Esophagus squamous epithelium (tissue), 5 donors: ENCODE measurements around the gene ZC2HC1C. TPM values are rescaled to one million over a fixed set of nuclear protein-coding genes. Genes with fewer than 3 reads are reported as not detected.
"Not testable (repeated sequence)": the region's sequence is repeated elsewhere in the genome, so short reads cannot be mapped to it uniquely, and the experiment has no call there.

Experiments
- DNase-seq: peaks from one replicate; lab custom pipeline; 2025; lab: John Stamatoyannopoulos, UW
- H3K27ac ChIP-seq, 4 donors: fragments of 200-600 bp; sonication (generic); one replicate each; pipeline ENCODE4 v1.5.1; 2016 to 2019; ENCODE audit warnings: mild to moderate bottlenecking in 1 of 4
- H3K27me3 ChIP-seq, 4 donors: fragments of 200-600 bp; sonication (generic); 1 replicate in 3 of 4; 2 replicates in 1 of 4; pipeline versions ENCODE4 v1.5.1 to v1.6.0; 2017 to 2021; ENCODE audit warnings: antibody characterized with exemption in 1 of 4
- H3K36me3 ChIP-seq, 3 donors: fragments of 200-600 bp; sonication (generic); one replicate each; pipeline ENCODE4 v1.5.1; 2016 to 2019
- H3K4me1 ChIP-seq, 3 donors: fragments of 200-600 bp; sonication (generic); one replicate each; pipeline ENCODE4 v1.5.1; 2017 to 2019
- H3K4me3 ChIP-seq, 4 donors: fragments of 200-600 bp; sonication (generic); 1 replicate in 3 of 4; 2 replicates in 1 of 4; pipeline ENCODE4 v1.5.1; 2016 to 2019; ENCODE audit warnings: mild to moderate bottlenecking in 2 of 4, moderate library complexity in 1 of 4
- H3K9me3 ChIP-seq, 3 donors: fragments of 200-600 bp; sonication (generic); one replicate each; pipeline ENCODE4 v1.5.1; 2016 to 2019
- POLR2A ChIP-seq, 4 donors: fragments of 450-650 bp; IDR thresholded peaks; one replicate each; pipeline ENCODE4 v1.6.1; 2017; ENCODE audit warnings: antibody characterized with exemption in 4 of 4, mild to moderate bottlenecking in 4 of 4, moderate library complexity in 3 of 4
- WGBS, 2 donors: methylation state at CpG; one replicate each; pipeline ENCODE4 v1.1.5; 2018; 5-methylcytosine and 5-hydroxymethylcytosine counted together
- intact Hi-C: fragments of 100-400 bp; cut with DNase I; formaldehyde crosslinking; loops from one replicate; pipeline ENCODE4 v1.15.0; 2022
- total RNA-seq, 4 donors: library from RNA; depleted of rRNA; stranded (reverse); fragments of >200 nt; gene quantifications; one replicate each; pipeline ENCODE4 v1.1.0, GENCODE V29; 2016
- TF ChIP-seq, protein P1 (sequence below), 6 experiments: fragments of 450-650 bp in 4 of 6; fragments of 200-600 bp in 2 of 6; sonication (generic) in 2 of 6; IDR thresholded peaks; one replicate each; pipeline ENCODE4 v1.5.1; 2016 to 2019; ENCODE audit warnings: antibody characterized with exemption in 6 of 6, mild to moderate bottlenecking in 4 of 6, moderate library complexity in 4 of 6
- donor health status: DM: yes; HTN: yes; CAD: no.

Gene ZC2HC1C
- total RNA-seq, 4 donors from 2014 or later = 0.64 to 5.0 (median 2.2) TPM

DNA sequence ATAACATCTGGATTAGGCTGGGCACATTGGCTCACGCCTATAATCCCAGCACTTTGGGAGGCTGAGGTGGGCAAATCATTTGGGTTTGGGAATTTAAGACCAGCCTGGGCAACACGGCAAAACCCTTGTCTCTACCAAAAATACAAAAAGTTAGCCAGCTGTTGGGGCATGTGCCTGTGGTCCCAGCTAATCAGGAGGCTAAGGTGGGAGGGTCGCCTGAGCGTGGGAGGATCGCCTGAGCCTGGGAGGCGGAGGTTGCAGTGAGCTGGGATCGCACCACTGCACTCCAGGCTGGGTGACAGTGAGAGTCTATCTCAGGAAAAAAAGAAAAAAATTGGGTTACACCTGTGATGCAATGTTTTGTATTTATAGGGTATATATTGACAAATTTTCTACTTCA lies 52.1 kb downstream of the ZC2HC1C start:
- TF ChIP-seq, protein P1, sequence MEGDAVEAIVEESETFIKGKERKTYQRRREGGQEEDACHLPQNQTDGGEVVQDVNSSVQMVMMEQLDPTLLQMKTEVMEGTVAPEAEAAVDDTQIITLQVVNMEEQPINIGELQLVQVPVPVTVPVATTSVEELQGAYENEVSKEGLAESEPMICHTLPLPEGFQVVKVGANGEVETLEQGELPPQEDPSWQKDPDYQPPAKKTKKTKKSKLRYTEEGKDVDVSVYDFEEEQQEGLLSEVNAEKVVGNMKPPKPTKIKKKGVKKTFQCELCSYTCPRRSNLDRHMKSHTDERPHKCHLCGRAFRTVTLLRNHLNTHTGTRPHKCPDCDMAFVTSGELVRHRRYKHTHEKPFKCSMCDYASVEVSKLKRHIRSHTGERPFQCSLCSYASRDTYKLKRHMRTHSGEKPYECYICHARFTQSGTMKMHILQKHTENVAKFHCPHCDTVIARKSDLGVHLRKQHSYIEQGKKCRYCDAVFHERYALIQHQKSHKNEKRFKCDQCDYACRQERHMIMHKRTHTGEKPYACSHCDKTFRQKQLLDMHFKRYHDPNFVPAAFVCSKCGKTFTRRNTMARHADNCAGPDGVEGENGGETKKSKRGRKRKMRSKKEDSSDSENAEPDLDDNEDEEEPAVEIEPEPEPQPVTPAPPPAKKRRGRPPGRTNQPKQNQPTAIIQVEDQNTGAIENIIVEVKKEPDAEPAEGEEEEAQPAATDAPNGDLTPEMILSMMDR (IDR thresholded peaks at IDR 0.05) = no peak
- TF ChIP-seq POLR2A (IDR thresholded peaks at IDR 0.05) = no peak
- intact Hi-C loops = no loop called here
- Histone ChIP-seq H3K36me3 (peaks cover 0 to 59% (median 8%) of the 10 kb centered on the region in 3 donors), H3K4me3 (no peak overlapping the region), H3K4me1 (peaks cover 10 to 55% (median 24%) of the 10 kb centered on the region in 3 donors), H3K27ac (peak overlapping the region; percentile 4 to 51 (median 35)), H3K9me3 (no peaks in the 10 kb centered on the region), H3K27me3 (no peaks in the 10 kb centered on the region)
- DNase-seq = no peak
- WGBS, 2 donors = 90 to 94% methylated on average over 7 of the region's 7 CpGs

GRCh38 chr14:75123991-75124390 lies 54.5 kb downstream of the ZC2HC1C start:
- DNase-seq = no peak
- intact Hi-C loops = no loop called here
- peaks cover 10 to 75% (median 38%) of the 10 kb centered on the region in 3 donors for H3K4me1 ChIP-seq
- 13 to 19% methylated on average over 7 of the region's 7 CpGs for WGBS, 2 donors
- H3K27me3 ChIP-seq = no peaks in the 10 kb centered on the region
- TF ChIP-seq POLR2A (IDR thresholded peaks at IDR 0.05) = no peak
- TF ChIP-seq, protein P1 (IDR thresholded peaks at IDR 0.05) = no peak
- peak overlapping the region; percentile 13 to 72 (median 68) for H3K27ac ChIP-seq
- no peak overlapping the region for H3K4me3 ChIP-seq
- H3K9me3 ChIP-seq = no peaks in the 10 kb centered on the region
- H3K36me3 ChIP-seq = peaks cover 0 to 35% (median 4%) of the 10 kb centered on the region in 3 donors

GRCh38 chr14:75125617-75126016 lies 56.2 kb downstream of the ZC2HC1C start:
- no peak for DNase-seq
- intact Hi-C loops = no loop called here
- H3K36me3 ChIP-seq = peaks cover 0 to 25% (median 0%) of the 10 kb centered on the region in 3 donors
- H3K27me3 ChIP-seq = no peaks in the 10 kb centered on the region
- peak overlapping the region in 3 of 4 donors; percentile 34 to 97 (median 94) for H3K27ac ChIP-seq
- H3K4me1 ChIP-seq = peaks cover 10 to 71% (median 38%) of the 10 kb centered on the region in 3 donors
- TF ChIP-seq, protein P1 (IDR thresholded peaks at IDR 0.05) = no peak
- WGBS, 2 donors = 41% methylated on average over 5 of the region's 5 CpGs
- H3K9me3 ChIP-seq = no peaks in the 10 kb centered on the region
- H3K4me3 ChIP-seq = peak overlapping the region in 3 of 4 donors; percentile 76 to 83 (median 79)

GRCh38 chr14:75126121-75126544 lies 56.7 kb downstream of the ZC2HC1C start:
- TF ChIP-seq POLR2A (IDR thresholded peaks at IDR 0.05) = no peak
- TF ChIP-seq, protein P1 (IDR thresholded peaks at IDR 0.05) = no peak

GRCh38 chr14:75126679-75127473 lies 57.4 kb downstream of the ZC2HC1C start, which contains the start of gene NEK9:
TSS of gene NEK9 (minus strand) at chr14:75127048. CDS start at chr14:75126921, 127 bp downstream.
- peak in 3 of 4 donors; percentile 30 to 85 (median 77) for TF ChIP-seq POLR2A (IDR thresholded peaks at IDR 0.05)
- TF ChIP-seq, protein P1 (IDR thresholded peaks at IDR 0.05) = peak in 2 of 6 experiments; percentile 5 to 6
- no peaks in the 10 kb centered on the region for H3K9me3 ChIP-seq
- peak; percentile 55 for DNase-seq
- H3K4me1 ChIP-seq = peaks cover 10 to 60% (median 38%) of the 10 kb centered on the region in 3 donors
- intact Hi-C loops = no loop called here
- no peaks in the 10 kb centered on the region for H3K27me3 ChIP-seq
- H3K27ac ChIP-seq = peak within 1 kb of the TSS; percentile 88 to 97 (median 96)
- H3K36me3 ChIP-seq = peaks cover 0 to 28% (median 0%) of the 10 kb centered on the region in 3 donors
- WGBS, 2 donors = 0 to 2% methylated on average over 14 to 17 of the region's 76 CpGs
- H3K4me3 ChIP-seq = peak within 1 kb of the TSS; percentile 46 to 83 (median 78)

More at GRCh38 chr14:75126121-75126544, 56.7 kb downstream of the ZC2HC1C start:
- Histone ChIP-seq H3K27ac (peak overlapping the region; percentile 88 to 97 (median 96)), H3K36me3 (peaks cover 0 to 28% (median 0%) of the 10 kb centered on the region in 3 donors), H3K4me1 (peaks cover 10 to 66% (median 38%) of the 10 kb centered on the region in 3 donors), H3K4me3 (peak overlapping the region; percentile 46 to 83 (median 78)), H3K9me3 (no peaks in the 10 kb centered on the region), H3K27me3 (no peaks in the 10 kb centered on the region)
- intact Hi-C loops = no loop called here
- no peak for DNase-seq
- 1 to 4% methylated on average over 6 of the region's 6 CpGs for WGBS, 2 donors

DNA sequence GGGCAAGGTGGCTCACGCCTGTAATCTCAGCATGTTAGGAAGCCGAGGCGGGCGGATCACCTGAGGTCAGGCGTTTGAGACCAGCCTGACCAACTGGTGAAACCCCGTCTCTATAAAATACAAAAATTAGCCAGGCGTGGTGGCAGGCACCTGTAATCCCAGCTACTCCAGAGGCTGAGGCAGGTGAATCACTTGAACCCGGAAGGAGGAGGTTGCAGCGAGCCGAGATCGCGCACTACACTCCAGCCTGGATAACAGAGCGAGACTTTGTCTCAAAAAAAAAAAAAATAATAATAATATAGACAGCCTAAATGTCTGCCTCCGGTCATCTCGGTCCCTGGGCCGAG lies 58.0 kb downstream of the ZC2HC1C start:
- WGBS, 2 donors = 8 to 25% methylated on average over 14 to 15 of the region's 16 CpGs
- Histone ChIP-seq H3K27ac (peak overlapping the region; percentile 88 to 97 (median 96)), H3K4me1 (peaks cover 10 to 61% (median 38%) of the 10 kb centered on the region in 3 donors), H3K36me3 (peaks cover 0 to 25% (median 0%) of the 10 kb centered on the region in 3 donors), H3K4me3 (peak overlapping the region; percentile 46 to 83 (median 78))
- H3K9me3 ChIP-seq, DNase-seq, intact Hi-C loops, H3K27me3 ChIP-seq: not testable (repeated sequence)
